ENCODE measurements around the gene DPEP2NB.

Gene DPEP2NB

GRCh38 chr16:67963662-67964321 is 51.9 kb downstream of the DPEP2NB start:
- Histone ChIP-seq H3K27me3 (ENCODE audit: control insufficient read depth, insufficient read depth, low read length) (no peaks in the 10 kb centered on the region), H3K4me3 (ENCODE audit: low read depth, low read length) (no peak overlapping the region), H3K4me2 (ENCODE audit: low read length) (no peak overlapping the region), H3K79me2 (peaks cover 25% of the 10 kb centered on the region), H3K4me1 (peaks cover 51% of the 10 kb centered on the region), H2AFZ (no peak overlapping the region), H3K27ac (peak overlapping the region; percentile 70), H3K9me3 (ENCODE audit: control insufficient read depth, low read length) (no peaks in the 10 kb centered on the region), H3K36me3 (ENCODE audit: control insufficient read depth, insufficient read depth, low read length) (no peaks in the 10 kb centered on the region), H3K9ac (no peak overlapping the region)
- no peak for TF ChIP-seq CTCF (IDR thresholded peaks at IDR 0.05)

Measured in parathyroid adenoma (tissue), 2 donors.